AG04449 (cell line): ENCODE data around the gene CTSO.

Experiments
- CTCF ChIA-PET: fragments of 350-600 bp; formaldehyde crosslinking; extraction: SDS; loops from one replicate; lab custom pipeline; 2021; ENCODE audit warnings: antibody characterized with exemption; lab: Yijun Ruan, JAX
- POLR2A ChIA-PET: fragments of 400-600, 350-600 bp; formaldehyde crosslinking; extraction: SDS; loops from one replicate; lab custom pipeline; 2020; ENCODE audit warnings: antibody characterized with exemption, inconsistent platforms; lab: Yijun Ruan, JAX
- DNase-seq: peaks from one replicate; pipeline ENCODE4 v3.0.0-alpha.2; 2010; ENCODE audit warnings: low read depth, low spot score
- H3K4me3 ChIP-seq: 2 replicates; pipeline ENCODE4 v1.5.1; 2011; ENCODE audit warnings: low read depth, mild to moderate bottlenecking, control low read depth, low read length
- CTCF ChIP-seq: IDR thresholded peaks from one replicate; pipeline ENCODE4 v1.5.1; 2011; ENCODE audit warnings: mild to moderate bottlenecking, moderate library complexity, low read length, control low read depth, inconsistent platforms; ENCODE audit not compliant: insufficient read depth; ENCODE audit errors: missing control alignments

CTSO gene

DNA sequence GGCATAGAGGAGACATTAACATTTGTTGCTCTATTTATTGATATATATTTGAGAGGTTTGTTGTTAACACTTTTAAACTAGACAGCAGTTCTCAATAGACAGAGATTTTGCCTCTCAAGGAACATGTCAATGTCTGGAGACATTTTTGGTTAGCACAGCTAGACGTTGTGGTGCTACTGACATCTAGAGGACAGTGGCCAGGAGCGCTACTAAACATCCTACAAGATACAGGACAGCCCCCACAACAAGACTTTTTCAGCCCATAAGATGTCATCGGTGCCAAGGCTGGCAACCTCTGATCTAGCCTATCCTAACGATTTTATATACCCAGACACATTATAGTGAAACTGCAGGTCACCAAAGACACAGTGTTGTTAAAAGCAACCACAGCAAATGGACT lies 18.4 kb upstream of the CTSO start:
- ChIA-PET CTCF (interaction anchor here (0.6 to 0.7 kb wide), 2 partner anchors 19 to 256 kb away, joined by 3 read pairs; no protein-coding TSS in a partner anchor), POLR2A (no interaction called here)
- no peak for DNase-seq
- no peak overlapping the region for H3K4me3 ChIP-seq
- TF ChIP-seq CTCF: peak; percentile 36

- ChIA-PET CTCF (interaction anchor here (1.3 to 1.6 kb wide), 4 partner anchors 14 to 563 kb away, joined by 3 to 9 read pairs (median 4); partner anchors contain the start of gene CTSO), POLR2A (no interaction called here)
- DNase-seq: no peak
- TF ChIP-seq CTCF: no peak
- H3K4me3 ChIP-seq: no peak overlapping the region
Measured at GRCh38 chr4:155966731-155967395, 13.2 kb upstream of the CTSO start.

DNA sequence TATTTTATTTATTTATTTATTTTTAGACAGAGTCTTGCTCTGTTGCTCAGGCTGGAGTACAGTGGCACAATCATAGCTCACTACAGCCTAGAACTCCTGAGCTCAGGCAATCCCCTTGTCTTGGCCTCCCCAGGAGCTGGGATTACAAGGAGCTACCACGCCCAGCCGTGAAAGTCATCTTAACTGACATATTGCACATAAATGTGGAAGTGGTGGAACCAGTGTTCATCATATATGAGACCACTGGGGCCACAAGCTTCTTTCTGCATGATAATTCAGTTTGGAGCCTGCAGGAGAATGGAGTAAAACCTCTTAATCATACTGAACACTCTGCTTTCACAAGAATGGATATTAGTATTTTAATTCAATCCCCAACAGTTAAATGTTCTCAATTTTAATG lies 12.5 kb upstream of the CTSO start:
- no peak for DNase-seq
- H3K4me3 ChIP-seq: no peak overlapping the region
- CTCF ChIA-PET: interaction anchor here (1.3 to 1.6 kb wide), 4 partner anchors 13 to 562 kb away, joined by 3 to 9 read pairs (median 4); partner anchors contain the start of gene CTSO
- POLR2A ChIA-PET: no interaction called here
- no peak for TF ChIP-seq CTCF

GRCh38 chr4:155964016-155964891 lies 10.6 kb upstream of the CTSO start:
- no peak for TF ChIP-seq CTCF
- no peak for DNase-seq
- POLR2A ChIA-PET: no interaction called here
- H3K4me3 ChIP-seq: no peak overlapping the region
- CTCF ChIA-PET: interaction anchor here (1.2 kb wide), 1 partner anchor 154 kb away, joined by 3 read pairs; no protein-coding TSS in a partner anchor

- no peak for DNase-seq
- ChIA-PET POLR2A (no interaction called here), CTCF (interaction anchor here (1.7 kb wide), 1 partner anchor 9 kb away, joined by 4 read pairs; the partner anchor contains the start of gene CTSO)
- H3K4me3 ChIP-seq: no peak overlapping the region
- no peak for TF ChIP-seq CTCF
Measured at GRCh38 chr4:155962767-155963166, 9.1 kb upstream of the CTSO start.

DNA sequence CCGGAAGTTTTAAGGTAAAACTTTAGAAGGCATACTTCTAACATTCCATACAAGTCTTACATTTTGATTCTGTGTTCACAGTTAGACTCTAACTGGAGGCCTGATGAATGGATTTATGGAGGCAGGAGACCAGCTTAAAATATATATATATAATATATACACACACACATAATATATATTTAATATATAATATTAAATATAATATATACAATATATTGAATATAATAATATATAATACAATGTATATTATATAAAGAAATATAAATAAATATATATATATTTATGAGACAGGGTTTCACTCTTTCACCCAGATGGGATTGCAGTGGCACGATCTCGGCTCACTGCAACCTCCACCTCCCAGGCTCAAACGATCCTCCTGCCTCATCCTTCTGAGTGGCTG lies 7.9 kb upstream of the CTSO start:
- DNase-seq: no peak
- no peak overlapping the region for H3K4me3 ChIP-seq
- ChIA-PET POLR2A (no interaction called here), CTCF (interaction anchor here (1.7 kb wide), 1 partner anchor 8 kb away, joined by 4 read pairs; the partner anchor contains the start of gene CTSO)
- TF ChIP-seq CTCF: no peak
